Dedifferentiated amniotic fluid mesenchymal stem cell (primary cell): ENCODE measurements around the gene FBXW11.
"Not testable (repeated sequence)": the region's sequence is repeated elsewhere in the genome, so short reads cannot be mapped to it uniquely, and the experiment has no call there.

ENCODE experiments used
- DNase-seq: peaks from one replicate; pipeline ENCODE4 v3.0.0-alpha.2; 2016; ENCODE audit errors: extremely low spot score

FBXW11 gene

DNA sequence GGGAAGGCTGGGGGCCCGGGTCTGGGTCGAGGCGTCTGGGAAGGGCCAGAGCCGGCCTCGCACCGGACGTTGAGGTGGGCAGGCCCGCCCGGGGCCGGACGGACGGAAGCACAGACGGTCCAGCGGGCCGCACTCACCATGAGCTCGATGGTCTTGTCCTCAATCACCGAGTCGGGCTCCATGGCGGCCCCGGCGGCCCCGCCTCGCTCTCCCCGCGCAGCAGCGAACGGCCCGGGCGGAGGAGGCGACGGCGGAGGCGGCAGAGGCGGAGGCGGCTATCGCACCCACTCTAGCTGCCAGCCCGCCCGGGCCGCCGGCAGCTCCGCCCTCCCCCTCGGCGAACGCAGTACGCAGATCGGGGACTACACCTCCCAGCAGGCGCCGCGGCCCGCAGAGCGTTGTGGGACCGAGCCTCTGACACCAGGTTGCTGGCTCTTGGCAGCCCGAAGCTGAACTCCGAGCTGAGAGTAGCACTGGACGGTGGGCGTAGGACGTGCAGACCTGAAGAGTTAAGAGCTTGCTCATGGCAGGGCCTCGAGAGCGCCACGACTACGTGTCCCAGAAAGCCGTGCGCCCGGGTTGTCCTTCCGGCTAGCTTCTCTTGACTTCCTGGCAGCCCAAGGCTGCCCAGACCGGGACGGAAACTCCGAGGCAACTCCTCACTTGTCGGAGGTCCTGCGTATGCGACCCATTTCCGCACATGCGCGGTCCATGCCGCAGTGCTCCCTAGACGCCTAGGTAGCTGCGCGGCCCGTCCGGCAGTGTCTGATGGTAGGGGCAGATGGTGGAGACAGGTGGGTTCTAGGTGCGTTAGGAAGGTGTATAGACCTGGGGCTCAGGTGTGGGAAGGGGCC is at the start of gene FBXW11:
Gene FBXW11 (minus strand): TSS at position 318 of the 854 bp plus-strand sequence. CDS start 136 bp downstream, at position 182.
- peak; percentile 98 for DNase-seq

DNA sequence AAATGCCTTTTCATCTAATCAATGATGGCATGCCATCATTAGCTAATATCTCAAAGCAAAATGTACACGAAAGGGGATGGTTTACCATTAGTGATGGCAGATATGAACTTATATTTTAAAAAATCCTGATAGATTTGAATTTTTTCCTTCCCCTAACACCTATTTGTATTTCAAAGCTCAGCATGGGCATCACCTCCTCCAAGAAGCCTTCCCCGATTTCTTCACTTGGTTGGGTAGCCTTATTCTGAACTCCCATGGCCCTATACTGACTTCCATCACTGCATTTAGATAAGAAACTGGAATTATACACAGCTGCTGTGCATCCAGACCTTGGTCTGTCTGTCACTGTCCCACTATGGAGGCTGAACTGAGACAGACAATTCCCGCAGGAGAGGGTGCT is 49.6 kb upstream of the FBXW11 start:
- no peak for DNase-seq

DNA sequence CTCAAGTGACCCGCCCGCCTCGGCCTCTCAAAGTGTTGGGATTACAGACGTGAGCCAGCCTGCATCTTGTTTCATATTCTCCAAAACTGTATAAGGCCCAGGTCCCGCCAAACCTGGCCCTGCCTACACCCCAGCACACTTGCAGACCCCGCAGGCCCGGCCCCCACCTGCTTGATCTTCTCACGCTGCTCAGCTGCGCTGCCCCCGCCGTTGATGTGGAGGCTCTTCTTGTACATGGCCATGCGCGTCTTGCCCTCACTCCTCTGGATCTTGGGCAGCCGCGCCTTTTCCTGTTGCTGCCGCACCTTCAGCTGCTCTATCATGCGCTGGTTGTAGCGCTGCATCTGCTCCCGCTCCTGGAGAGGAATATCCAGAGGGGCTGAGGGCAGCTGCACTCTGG is 49.0 kb upstream of the FBXW11 start:
- DNase-seq = no peak

DNA sequence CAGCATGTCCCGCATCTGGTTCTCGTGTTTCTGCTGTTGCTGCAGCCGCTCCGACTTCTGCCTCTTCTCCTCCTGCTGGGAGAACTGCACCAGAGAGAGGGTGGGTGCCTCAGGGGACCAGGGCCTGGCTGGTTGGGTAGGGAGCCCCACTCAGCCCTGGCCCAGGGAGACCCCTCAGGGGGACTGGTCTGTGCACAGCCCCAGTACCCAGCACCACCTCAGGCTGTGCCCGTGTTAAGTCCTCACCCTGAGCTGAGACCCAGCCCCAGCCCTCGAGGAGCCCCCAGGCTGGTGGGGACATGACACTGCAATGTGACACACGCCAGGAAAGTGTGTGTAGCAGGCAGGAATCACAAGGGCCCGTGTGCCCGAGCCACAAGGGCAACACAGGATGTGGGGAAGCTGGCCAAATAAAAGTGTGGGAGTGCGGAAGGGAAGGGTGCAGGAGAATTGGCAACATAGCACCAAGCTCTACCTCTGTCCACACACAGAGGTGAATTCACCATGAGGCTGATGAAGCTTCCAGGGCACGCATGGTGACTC is 48.2 kb upstream of the FBXW11 start:
- no peak for DNase-seq

DNA sequence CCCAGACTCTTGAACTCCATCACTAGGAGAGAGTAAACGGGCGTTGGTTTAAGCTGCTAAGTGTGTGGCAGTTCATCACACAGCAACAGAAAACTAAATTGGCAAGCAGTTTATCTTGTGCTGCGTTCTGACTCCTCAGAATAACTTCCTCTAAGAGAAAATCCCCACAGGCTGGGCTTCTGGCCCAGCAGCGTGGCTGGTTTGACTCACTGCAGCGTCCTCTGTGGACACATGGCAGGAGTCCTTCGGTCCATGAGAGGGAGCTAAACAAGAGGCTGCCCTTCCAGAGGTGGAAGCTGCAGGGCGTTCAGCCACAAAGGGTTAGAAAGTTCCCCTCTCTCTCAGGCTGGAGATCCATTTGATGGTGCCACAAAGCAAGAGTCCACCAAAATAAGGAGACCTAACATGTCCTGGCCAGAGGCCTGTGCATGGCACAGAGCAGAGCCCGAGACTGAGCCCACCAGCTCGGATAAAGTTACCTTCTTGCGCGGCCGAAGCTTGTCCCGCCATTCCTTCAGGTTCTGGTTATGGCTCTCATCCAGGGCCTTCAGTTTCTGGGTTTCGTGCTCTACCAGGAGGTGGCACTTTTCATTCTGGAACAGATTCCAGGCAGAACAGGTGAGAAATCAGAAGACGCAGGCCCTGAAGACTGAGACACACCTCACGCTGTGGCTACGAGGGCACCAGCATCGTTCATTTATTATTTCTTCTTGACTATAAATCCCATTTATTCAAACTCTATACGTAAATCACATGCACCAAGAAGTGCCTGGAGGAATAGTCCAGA is 46.2 kb upstream of the FBXW11 start:
- DNase-seq = no peak

DNA sequence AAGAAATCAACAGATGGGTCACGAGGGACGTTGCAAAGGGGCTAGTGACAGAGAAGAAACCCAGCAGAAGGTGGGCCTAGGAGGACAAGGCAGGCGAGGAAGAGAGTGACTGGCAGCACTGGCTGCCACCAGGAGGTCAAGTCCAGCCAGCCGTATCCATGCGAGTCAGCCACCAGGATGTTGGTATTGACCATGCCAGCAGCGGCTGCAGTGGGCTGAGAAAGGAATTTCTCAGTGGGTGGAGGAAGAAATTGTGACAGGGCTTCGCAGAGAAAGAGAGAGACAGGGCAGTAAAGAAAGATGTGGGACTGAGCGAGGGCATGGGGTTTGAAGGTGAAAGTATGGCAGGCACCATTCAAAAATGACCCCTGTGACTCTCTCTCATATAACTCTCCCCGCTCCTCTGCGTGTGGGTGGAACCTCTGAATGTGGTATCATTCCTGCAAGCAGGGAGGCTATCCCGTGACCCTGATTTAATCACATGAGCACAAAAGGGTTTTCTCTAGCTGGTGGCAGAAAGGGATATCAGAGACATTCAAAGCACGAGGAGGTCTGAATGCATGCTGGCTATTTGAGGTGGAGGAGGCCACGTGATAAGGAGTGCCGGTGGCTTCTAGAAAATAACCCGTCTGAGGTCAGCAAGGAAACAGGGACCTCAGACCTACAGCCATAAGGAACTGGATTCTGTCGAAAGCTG is 45.4 kb upstream of the FBXW11 start:
- no peak for DNase-seq

DNA sequence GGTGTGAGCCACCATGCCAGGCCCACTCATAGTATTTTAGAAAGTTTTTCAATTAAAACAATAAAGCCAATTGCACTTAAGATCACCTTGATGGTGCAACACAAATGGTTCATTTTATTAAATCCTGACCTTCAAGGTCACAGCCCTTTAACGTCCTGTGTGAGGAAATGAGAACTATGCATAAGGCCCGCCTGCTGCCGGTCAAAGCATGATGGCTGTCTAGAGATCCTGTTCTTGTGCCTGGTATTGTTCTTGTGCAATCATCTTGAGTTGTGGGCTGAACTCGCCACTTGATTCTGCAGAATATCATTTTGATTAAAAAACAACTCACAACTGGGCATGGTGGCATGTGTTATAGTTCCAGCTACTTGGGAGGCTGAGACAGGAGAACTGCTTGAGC is 43.6 kb upstream of the FBXW11 start:
- DNase-seq = no peak

DNA sequence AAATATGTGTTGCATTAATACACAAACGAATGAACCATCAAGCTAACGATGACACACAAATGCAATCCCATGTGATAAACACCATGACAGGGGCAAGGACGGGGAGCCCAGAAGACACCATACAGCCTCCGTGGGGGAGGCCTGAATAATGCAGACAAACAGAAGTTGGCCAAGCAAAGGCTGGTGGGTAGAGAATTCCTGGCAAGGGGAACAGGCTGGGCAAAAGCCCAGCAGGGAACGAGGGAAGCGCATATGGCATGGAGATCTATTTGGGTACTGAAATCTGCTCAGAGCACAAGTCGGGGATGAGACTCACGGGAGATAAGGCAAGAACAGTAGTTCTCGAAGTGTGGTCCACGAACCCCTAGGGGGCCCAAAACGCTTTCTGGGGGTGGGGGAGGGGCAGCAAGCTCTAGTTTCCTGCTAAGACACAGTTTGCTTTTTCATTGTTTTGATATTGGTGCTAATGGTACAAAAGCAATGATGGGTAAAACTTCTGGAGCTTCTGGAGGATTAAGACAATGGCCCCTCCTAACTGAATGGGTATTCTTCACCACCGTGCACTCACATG is 42.9 kb upstream of the FBXW11 start:
- no peak for DNase-seq

DNA sequence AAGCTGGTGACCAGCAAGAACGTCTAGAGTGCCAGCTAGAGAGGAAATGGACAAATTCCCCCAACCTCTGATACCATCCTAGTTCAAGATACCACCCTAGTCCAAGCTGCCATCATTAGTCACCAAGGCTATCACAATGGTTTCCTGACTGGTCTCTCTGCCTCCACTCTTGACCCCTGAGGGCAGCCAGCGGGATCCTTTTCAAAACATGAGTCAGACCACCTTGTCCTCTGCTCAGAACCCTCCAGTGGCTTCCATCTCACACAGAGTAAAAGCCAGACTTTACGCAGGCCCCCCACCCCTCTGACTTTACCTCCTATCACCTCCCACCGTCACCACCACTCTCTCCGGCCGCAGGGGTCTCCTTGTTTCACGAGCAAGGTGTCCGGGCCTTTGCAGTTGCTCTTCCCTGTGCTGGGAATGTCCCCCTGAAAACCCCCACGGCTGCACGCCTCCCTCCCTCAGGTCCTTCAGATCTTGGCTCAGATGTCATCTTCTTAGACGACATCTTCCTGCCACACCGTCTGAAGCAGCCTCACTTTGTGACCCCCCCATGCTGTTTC is 42.2 kb upstream of the FBXW11 start:
- DNase-seq = no peak

DNA sequence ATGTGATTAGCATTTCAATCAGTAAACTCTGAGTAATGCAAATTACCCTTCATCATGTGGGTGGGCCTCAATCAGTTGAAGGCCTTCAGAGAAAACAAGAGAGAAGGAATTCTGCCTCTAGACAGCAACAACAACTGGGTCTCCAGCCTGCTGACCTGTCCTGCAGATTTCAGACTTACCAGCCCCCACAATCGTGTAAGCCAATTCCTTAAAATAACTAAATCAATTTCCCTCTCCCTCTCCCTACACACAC is 41.7 kb upstream of the FBXW11 start:
- no peak for DNase-seq

DNA sequence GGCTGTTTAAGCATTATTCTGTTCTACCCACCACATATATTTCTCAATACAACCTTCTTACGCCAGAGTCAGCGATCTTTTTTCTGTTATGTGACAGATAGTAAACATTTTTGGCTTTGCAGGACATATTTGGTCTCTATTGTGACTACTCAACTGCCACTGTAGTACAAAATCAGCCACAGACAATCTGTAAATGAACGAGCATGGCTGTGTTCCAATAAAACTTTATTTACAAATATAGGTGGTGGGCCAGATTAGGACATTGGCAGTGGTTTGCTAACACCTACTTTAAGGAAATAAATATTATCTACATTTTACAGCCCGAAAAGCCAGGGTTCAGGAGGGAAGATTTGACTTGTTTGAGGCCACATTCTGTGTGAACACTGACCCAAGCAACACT is 40.2 kb upstream of the FBXW11 start:
- DNase-seq = no peak

DNA sequence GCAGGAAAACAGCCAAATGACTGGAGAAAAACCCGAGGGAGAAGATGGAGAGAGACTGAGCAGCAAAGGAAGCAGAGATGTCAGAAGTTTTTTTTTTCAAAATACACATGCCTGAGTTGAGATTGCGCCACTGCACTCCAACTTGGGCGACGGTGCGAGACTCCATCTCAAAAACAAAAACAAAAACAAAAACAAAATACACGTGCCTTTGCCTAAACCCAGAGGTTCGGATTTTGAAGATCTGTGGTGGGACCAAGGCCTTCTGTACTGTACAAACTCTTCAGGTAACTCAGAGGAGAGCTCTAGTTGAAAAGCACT is 38.8 kb upstream of the FBXW11 start:
- no peak for DNase-seq

DNA sequence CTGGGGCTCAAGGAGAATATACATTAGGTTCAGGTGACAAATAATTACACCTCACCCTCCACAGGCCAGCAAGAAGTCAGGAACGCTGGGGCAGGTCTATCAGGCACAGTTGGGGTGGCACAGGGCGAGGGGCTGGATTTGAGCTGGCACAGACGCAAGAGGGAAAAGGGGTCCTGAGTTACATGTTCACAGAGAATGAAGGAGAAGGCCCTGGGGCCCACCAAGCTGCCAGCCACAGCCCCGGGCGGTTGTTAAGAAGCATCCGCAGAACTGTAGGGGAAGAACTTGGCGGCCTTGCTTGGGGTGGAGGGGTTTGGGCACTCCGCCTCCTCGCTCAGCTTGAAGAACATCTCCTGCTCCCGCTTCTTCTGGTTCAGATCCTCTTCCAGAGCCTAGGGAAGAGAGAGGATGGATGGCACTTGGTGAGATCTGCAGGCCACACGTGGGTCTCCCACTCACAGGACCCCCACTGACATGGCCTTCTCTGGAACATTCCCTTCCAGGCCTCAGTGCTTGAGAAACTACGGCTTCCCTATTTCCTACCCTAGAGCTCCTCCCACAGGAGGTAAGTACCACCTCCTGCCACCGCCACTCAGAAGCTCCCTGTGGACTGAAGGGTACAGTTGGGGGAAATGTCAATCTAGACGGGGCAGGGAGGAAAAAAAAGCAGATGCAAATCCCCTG is 38.3 kb upstream of the FBXW11 start:
- DNase-seq = no peak

DNA sequence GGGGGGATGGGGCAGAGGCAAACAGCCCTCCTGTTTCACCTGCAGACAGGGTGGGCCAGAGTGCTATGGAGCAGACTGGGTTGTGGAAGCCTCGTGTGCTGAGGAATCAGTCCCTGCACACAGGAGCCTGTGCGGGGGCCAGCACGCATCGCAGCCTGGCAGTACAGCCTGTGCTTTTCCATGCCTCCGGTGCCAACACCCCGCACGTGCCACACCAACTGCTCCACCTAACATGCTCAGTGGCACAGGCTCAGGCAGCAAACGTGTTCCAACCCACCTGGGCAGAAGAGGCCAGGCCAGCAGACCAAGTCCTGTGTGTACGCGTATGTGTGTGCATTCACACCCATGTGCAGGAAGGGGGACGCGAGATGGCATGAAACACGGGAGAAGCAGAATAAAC is 37.4 kb upstream of the FBXW11 start:
- no peak for DNase-seq

DNA sequence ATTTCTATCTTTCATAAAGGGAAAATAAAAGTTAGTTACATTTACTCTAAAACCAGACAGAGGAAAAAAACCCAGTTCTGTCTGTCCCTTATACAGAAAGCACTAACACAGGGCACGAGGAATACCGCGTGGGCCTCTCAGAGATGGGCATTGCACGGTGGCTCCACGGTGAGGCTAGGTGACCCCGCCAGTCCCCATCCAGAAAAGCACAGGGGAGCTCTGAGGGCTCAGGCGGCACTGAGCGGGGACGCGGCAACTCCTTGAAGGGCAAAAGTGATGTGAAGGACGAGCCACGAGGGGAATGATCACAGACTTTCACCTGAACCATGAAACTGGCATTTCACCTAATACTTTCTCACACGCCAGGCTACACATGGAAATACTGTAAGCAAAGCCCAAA is 35.7 kb upstream of the FBXW11 start:
- no peak for DNase-seq

DNA sequence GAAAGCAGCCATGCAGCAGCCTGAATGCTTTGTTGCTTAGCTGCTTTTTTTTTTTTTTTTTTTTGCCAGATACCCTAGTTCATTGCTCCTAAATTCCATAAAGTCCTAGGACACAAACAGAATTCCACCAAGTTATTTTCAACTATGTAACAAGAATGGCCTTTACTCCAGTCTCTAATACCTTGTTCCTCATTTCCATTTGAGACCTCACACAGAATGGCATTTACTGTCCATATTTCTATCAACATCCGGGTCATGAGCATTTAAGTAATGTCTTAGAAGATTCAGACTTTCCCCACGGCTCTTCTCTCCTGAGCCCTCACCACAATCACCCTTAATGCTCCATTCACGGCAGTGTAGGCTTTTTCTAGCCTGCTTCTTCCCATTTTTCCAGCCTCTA is 31.7 kb upstream of the FBXW11 start:
- no peak for DNase-seq

DNA sequence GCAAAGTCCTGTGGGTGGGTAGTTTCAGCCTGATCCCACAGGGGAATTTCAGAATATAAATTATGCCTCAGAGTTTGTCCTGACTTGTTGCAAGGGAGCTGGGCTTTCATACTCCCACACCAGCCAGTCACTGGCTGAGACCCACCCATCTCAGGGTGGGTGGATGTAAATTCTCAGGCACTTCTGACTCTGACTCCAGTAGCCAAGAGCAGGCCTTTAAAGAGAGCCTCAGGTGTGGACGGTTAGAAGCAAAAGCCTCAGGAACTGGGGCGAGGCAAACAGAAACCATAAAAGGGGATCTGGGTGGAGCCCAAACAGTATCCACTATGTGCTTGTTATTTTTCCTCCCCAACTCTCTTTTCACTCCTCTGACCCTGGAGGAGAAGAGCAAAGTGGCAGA is 28.6 kb upstream of the FBXW11 start:
- no peak for DNase-seq

DNA sequence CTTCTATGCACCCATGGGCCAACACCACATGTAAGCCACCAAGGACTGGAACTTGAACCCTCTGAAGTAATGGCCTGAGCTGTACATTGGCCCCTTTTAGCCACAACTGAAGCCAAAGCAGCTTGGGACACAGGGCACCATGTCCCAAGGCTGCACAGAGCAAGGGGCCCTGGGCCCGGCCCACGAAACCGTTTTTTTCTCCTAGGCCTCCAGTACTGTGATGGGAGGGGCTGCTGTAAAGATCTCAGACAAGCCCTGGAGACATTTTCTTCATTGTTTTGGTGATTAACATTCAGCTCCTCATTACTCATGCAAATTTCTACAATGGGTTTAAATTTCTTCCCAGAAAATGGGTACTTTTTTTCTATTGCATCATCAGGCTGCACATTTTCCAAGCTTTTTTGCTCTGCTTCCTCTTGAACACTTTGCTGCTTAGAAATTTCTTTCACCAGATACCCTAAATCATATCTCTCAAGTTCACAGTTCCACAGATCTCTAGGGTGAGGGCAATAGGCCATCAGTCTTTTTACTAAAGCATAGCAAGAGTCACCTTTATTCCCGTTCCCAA is 25.5 kb upstream of the FBXW11 start:
- DNase-seq = no peak

DNA sequence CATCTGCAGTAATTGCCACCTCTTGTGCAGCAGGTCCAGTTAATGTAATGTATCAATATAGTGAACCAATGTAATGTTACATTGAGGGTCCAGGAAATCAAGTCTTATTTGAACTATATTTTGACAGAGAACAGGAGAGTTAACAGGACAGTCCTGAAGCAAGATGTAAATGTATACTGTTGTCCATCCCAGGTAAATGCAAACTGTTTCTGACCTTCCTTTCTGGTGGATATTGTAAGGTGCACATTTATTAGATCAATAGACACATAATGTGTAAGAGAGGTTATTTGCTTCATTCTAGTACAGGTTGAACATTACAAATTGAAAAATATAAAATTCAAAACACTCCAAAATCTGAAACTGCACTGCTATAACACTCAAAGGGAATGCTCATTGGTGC is 23.4 kb upstream of the FBXW11 start:
- DNase-seq = no peak

DNA sequence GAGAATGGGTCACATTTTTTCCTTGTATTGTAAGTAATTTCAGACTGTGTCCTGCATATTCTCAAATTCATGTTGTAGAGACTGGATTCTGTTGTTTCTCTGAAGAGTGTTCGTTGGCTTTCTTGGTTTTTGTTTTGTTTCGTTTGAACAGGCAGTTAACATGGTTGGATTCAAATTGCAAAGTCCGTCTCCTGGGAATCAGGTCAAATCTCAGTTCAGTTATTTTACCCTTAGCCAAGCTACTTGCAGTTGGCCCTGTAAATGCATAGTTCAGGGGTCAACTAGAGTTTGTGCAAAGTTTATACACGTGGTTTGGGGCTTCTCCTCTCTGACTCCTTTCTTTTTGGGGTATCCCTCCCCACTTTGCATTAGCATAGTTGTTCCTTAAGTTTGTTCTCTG is 21.7 kb upstream of the FBXW11 start:
- no peak for DNase-seq

DNA sequence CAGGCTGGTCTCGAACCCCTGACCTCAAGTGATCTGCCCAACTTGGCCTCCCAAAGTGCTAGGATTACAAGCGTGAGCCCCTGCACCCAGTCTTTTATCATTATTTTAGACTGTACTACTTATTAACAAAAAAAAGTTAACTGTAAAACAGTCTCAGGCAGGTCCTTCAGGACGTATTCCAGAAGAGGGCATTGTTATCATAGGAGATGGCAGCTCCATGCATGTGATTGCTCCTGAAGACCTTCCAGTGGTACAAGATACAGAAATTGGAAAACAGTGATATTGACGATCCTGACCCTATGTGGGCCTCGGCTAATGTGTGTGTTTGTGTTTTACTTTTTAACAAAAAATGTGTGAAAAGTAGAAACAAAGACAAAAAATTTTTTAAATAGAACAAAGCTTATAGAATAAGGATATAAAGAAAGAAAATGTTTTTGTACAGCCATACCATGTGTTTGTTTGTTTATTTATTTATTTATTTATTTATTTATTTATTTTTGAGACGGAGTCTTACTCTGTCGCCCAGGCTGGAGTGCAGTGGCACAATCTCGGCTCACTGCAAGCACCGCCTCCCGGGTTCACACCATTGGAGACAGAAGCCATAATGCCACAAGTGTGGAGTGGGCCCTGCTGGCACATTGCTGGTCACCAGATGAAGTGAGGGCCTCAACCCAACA is 13.8 kb upstream of the FBXW11 start:
- DNase-seq = not testable (repeated sequence)
